Urinary bladder (tissue), 4 donors: ENCODE measurements around the gene KLK13. TPM values are rescaled to one million over a fixed set of nuclear protein-coding genes. Genes with fewer than 3 reads are reported as not detected.

Source experiments
- DNase-seq: peaks from one replicate; pipeline ENCODE4 v3.0.0-alpha.2; 2015; ENCODE audit errors: extremely low spot score
- H3K27ac ChIP-seq: one replicate; pipeline ENCODE4 v1.5.1; 2013; ENCODE audit warnings: low read depth, mild to moderate bottlenecking, moderate library complexity
- H3K36me3 ChIP-seq: one replicate; pipeline ENCODE4 v1.6.1; 2013; ENCODE audit warnings: mild to moderate bottlenecking, moderate library complexity; ENCODE audit not compliant: insufficient read depth
- H3K4me1 ChIP-seq: one replicate; pipeline ENCODE4 v1.6.1; 2013; ENCODE audit warnings: mild to moderate bottlenecking, moderate library complexity; ENCODE audit not compliant: insufficient read depth
- H3K4me3 ChIP-seq: one replicate; pipeline ENCODE4 v1.5.1; 2013; ENCODE audit warnings: low read depth, low read length
- WGBS: extraction: QIAGEN DNeasy Blood & Tissue Kit; methylation state at CpG from one replicate; pipeline ENCODE4 v1.1.7; 2013; 5-methylcytosine and 5-hydroxymethylcytosine counted together
- polyA plus RNA-seq: library from polyadenylated mRNA; stranded (reverse); fragments of 200-250 nt; gene quantifications from one replicate; pipeline ENCODE4 v1.2.3, GENCODE V29; 2013
- total RNA-seq: library from RNA; depleted of rRNA; stranded (reverse); fragments of >200 nt; gene quantifications from one replicate; pipeline ENCODE4 v1.2.3, GENCODE V29; 2014
- donor health status: healthy with polysubstance abuse.
- donor health status: healthy.

Gene KLK13
- total and polyA plus RNA-seq, 2 donors, result 0.20 TPM; not detected in 1

GRCh38 chr19:51016798-51017683, 47.9 kb downstream of the KLK13 start:
- Histone ChIP-seq H3K4me3 (no peak overlapping the region), H3K4me1 (no peaks in the 10 kb centered on the region), H3K36me3 (no peaks in the 10 kb centered on the region), H3K27ac (no peak overlapping the region)
- no peak for DNase-seq
- whole genome bisulfite sequencing, result under 1% methylated on average over 68 of the region's 68 CpGs

GRCh38 chr19:51015691-51016267, 49.1 kb downstream of the KLK13 start:
- no peaks in the 10 kb centered on the region for H3K4me1 ChIP-seq
- 88% methylated on average over 19 of the region's 19 CpGs for WGBS

GRCh38 chr19:51014242-51014641, 50.6 kb downstream of the KLK13 start:
- no peak for DNase-seq
- Histone ChIP-seq H3K27ac (no peak overlapping the region), H3K4me1 (no peaks in the 10 kb centered on the region), H3K4me3 (no peak overlapping the region), H3K36me3 (no peaks in the 10 kb centered on the region)
- 84% methylated on average over 6 of the region's 6 CpGs for WGBS

More at GRCh38 chr19:51015691-51016267, 49.1 kb downstream of the KLK13 start:
- H3K27ac ChIP-seq, result no peak overlapping the region
- H3K4me3 ChIP-seq, result no peak overlapping the region
- H3K36me3 ChIP-seq, result no peaks in the 10 kb centered on the region
- DNase-seq, result no peak

- no peak overlapping the region for H3K27ac ChIP-seq
- no peak for DNase-seq
- H3K4me3 ChIP-seq, result no peak overlapping the region
- H3K4me1 ChIP-seq, result no peaks in the 10 kb centered on the region
- no peaks in the 10 kb centered on the region for H3K36me3 ChIP-seq
- 72% methylated on average over 12 of the region's 12 CpGs for WGBS
Observed at GRCh38 chr19:51012661-51013190, 52.2 kb downstream of the KLK13 start.

GRCh38 chr19:51010066-51010795, 54.7 kb downstream of the KLK13 start:
- no peak for DNase-seq

GRCh38 chr19:51009061-51009891, 55.6 kb downstream of the KLK13 start:
- no peak overlapping the region for H3K27ac ChIP-seq
- WGBS, result 71% methylated on average over 19 of the region's 19 CpGs
- H3K4me1 ChIP-seq, result no peaks in the 10 kb centered on the region
- H3K36me3 ChIP-seq, result no peaks in the 10 kb centered on the region
- no peak overlapping the region for H3K4me3 ChIP-seq
- no peak for DNase-seq

More at GRCh38 chr19:51010066-51010795, 54.7 kb downstream of the KLK13 start:
- no peak overlapping the region for H3K27ac ChIP-seq
- H3K36me3 ChIP-seq, result no peaks in the 10 kb centered on the region
- H3K4me1 ChIP-seq, result no peaks in the 10 kb centered on the region
- no peak overlapping the region for H3K4me3 ChIP-seq
- WGBS, result 69% methylated on average over 4 of the region's 4 CpGs

GRCh38 chr19:51007488-51007887, 57.4 kb downstream of the KLK13 start:
- no peaks in the 10 kb centered on the region for H3K36me3 ChIP-seq
- 87% methylated on average over 3 of the region's 3 CpGs for WGBS
- no peak overlapping the region for H3K4me3 ChIP-seq
- DNase-seq, result no peak
- H3K4me1 ChIP-seq, result no peaks in the 10 kb centered on the region
- no peak overlapping the region for H3K27ac ChIP-seq

- Histone ChIP-seq H3K4me3 (no peak overlapping the region), H3K36me3 (no peaks in the 10 kb centered on the region), H3K27ac (no peak overlapping the region), H3K4me1 (no peaks in the 10 kb centered on the region)
- no peak for DNase-seq
- WGBS, result 42% methylated on average over 8 of the region's 8 CpGs
Observed at GRCh38 chr19:51006406-51006805, 58.5 kb downstream of the KLK13 start.

Other genes with a start within 250 kb of the KLK13 start
- not detected for gene KLK1, start 241.3 kb downstream of the KLK13 start, total RNA-seq
- gene KLK1, start 241.3 kb downstream of the KLK13 start, polyA plus RNA-seq, result 0.39 TPM
- not detected for gene KLK15, start 231.5 kb downstream of the KLK13 start, total RNA-seq
- not detected for gene KLK15, start 231.5 kb downstream of the KLK13 start, polyA plus RNA-seq
- not detected for gene KLK3, start 210.2 kb downstream of the KLK13 start, total RNA-seq
- not detected for gene KLK3, start 210.2 kb downstream of the KLK13 start, polyA plus RNA-seq
- not detected for gene KLK2, start 191.7 kb downstream of the KLK13 start, total RNA-seq
- not detected for gene KLK2, start 191.7 kb downstream of the KLK13 start, polyA plus RNA-seq
- not detected for gene KLK4, start 153.7 kb downstream of the KLK13 start, total RNA-seq
- gene KLK4, start 153.7 kb downstream of the KLK13 start, polyA plus RNA-seq, result not detected
- not detected for gene KLK5, start 112.1 kb downstream of the KLK13 start, total RNA-seq
- gene KLK5, start 112.1 kb downstream of the KLK13 start, polyA plus RNA-seq, result not detected
- gene KLK6, start 95.5 kb downstream of the KLK13 start, total RNA-seq, result not detected
- not detected for gene KLK6, start 95.5 kb downstream of the KLK13 start, polyA plus RNA-seq
- 0.32 TPM for gene KLK7, start 81.2 kb downstream of the KLK13 start, total RNA-seq
- 0.14 TPM for gene KLK7, start 81.2 kb downstream of the KLK13 start, polyA plus RNA-seq
- not detected for gene KLK8, start 63.5 kb downstream of the KLK13 start, total RNA-seq
- not detected for gene KLK8, start 63.5 kb downstream of the KLK13 start, polyA plus RNA-seq
- gene KLK10, start 45.4 kb downstream of the KLK13 start, total RNA-seq, result not detected
- gene KLK10, start 45.4 kb downstream of the KLK13 start, polyA plus RNA-seq, result 0.33 TPM
- gene KLK11, start 38.5 kb downstream of the KLK13 start, total RNA-seq, result not detected
- 0.15 TPM for gene KLK11, start 38.5 kb downstream of the KLK13 start, polyA plus RNA-seq
- not detected for gene KLK12, start 30.1 kb downstream of the KLK13 start, total RNA-seq
- gene KLK12, start 30.1 kb downstream of the KLK13 start, polyA plus RNA-seq, result not detected
- gene KLK14, start 17.8 kb upstream of the KLK13 start, total RNA-seq, result not detected
- gene KLK14, start 17.8 kb upstream of the KLK13 start, polyA plus RNA-seq, result 0.29 TPM
- 2.8 TPM for gene CTU1, start 43.3 kb upstream of the KLK13 start, total RNA-seq
- gene CTU1, start 43.3 kb upstream of the KLK13 start, polyA plus RNA-seq, result 4.9 TPM
- 1.4 TPM for gene SIGLEC9, start 59.8 kb upstream of the KLK13 start, total RNA-seq
- gene SIGLEC9, start 59.8 kb upstream of the KLK13 start, polyA plus RNA-seq, result 5.5 TPM
- 0.85 TPM for gene SIGLEC7, start 77.2 kb upstream of the KLK13 start, total RNA-seq
- 3.4 TPM for gene SIGLEC7, start 77.2 kb upstream of the KLK13 start, polyA plus RNA-seq
- 4.7 TPM for gene CD33, start 160.0 kb upstream of the KLK13 start, total RNA-seq
- gene CD33, start 160.0 kb upstream of the KLK13 start, polyA plus RNA-seq, result 5.6 TPM
- not detected for gene SIGLECL1, start 186.0 kb upstream of the KLK13 start, total RNA-seq
- gene SIGLECL1, start 186.0 kb upstream of the KLK13 start, polyA plus RNA-seq, result not detected
- 0.21 TPM for gene IGLON5, start 246.6 kb upstream of the KLK13 start, total RNA-seq
- 0.25 TPM for gene IGLON5, start 246.6 kb upstream of the KLK13 start, polyA plus RNA-seq